ENCODE results near the gene ACVR1C. TPM values are rescaled to one million over a fixed set of nuclear protein-coding genes. Genes with fewer than 3 reads are reported as not detected.
A peak's percentile ranks its signal among the peaks of the same experiment; 100 is the strongest.

Gene ACVR1C
- total RNA-seq, 1 donor from 2014 or later, result 0.17 TPM

DNA sequence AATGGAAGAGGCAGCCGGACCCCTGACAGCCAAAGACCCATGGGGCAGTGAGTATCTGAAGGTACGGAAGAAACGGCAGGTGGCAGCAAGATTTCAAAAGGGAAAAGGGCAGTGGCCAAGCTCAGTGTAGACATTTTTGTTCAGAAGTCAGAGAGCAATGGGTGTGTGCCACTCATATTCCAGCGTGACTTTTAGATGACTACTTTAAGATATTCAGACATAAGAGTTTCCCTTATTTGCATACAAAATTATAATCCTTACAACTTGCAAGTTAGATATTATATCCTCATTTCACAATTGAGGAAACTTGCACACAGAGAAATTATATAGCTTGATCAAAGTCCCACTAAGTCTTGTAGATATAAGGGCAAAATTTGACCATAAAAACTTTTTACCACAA lies 124.0 kb downstream of the ACVR1C start:
- Mint-ChIP-seq H3K27ac (ENCODE audit: unreplicated experiment) (no peak overlapping the region), H3K36me3 (ENCODE audit: low read depth) (peaks cover 8% of the 10 kb centered on the region), H3K4me3 (ENCODE audit: unreplicated experiment) (no peak overlapping the region), H3K27me3 (ENCODE audit: low read depth) (peaks cover 11% of the 10 kb centered on the region), H3K9me3 (ENCODE audit: low read depth) (peaks cover 15% of the 10 kb centered on the region), H3K4me1 (ENCODE audit: low read depth) (no peaks in the 10 kb centered on the region)
- no peak for DNase-seq (ENCODE audit: low spot score)
- TF ChIP-seq, protein P1, sequence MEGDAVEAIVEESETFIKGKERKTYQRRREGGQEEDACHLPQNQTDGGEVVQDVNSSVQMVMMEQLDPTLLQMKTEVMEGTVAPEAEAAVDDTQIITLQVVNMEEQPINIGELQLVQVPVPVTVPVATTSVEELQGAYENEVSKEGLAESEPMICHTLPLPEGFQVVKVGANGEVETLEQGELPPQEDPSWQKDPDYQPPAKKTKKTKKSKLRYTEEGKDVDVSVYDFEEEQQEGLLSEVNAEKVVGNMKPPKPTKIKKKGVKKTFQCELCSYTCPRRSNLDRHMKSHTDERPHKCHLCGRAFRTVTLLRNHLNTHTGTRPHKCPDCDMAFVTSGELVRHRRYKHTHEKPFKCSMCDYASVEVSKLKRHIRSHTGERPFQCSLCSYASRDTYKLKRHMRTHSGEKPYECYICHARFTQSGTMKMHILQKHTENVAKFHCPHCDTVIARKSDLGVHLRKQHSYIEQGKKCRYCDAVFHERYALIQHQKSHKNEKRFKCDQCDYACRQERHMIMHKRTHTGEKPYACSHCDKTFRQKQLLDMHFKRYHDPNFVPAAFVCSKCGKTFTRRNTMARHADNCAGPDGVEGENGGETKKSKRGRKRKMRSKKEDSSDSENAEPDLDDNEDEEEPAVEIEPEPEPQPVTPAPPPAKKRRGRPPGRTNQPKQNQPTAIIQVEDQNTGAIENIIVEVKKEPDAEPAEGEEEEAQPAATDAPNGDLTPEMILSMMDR (IDR thresholded peaks at IDR 0.05), result no peak

- H3K4me3 Mint-ChIP-seq (ENCODE audit: unreplicated experiment), result no peak overlapping the region
- TF ChIP-seq, protein P1 (IDR thresholded peaks at IDR 0.05), result no peak
- peaks cover 3% of the 10 kb centered on the region for H3K36me3 Mint-ChIP-seq (ENCODE audit: low read depth)
- H3K27ac Mint-ChIP-seq (ENCODE audit: unreplicated experiment), result no peak overlapping the region
- H3K4me1 Mint-ChIP-seq (ENCODE audit: low read depth), result peaks cover 4% of the 10 kb centered on the region
- DNase-seq (ENCODE audit: low spot score), result no peak
- peaks cover 8% of the 10 kb centered on the region for H3K9me3 Mint-ChIP-seq (ENCODE audit: low read depth)
- H3K27me3 Mint-ChIP-seq (ENCODE audit: low read depth), result peaks cover under 1% of the 10 kb centered on the region
These were observed 127.6 kb downstream of the ACVR1C start for GRCh38 chr2:157501026-157501425.

DNA sequence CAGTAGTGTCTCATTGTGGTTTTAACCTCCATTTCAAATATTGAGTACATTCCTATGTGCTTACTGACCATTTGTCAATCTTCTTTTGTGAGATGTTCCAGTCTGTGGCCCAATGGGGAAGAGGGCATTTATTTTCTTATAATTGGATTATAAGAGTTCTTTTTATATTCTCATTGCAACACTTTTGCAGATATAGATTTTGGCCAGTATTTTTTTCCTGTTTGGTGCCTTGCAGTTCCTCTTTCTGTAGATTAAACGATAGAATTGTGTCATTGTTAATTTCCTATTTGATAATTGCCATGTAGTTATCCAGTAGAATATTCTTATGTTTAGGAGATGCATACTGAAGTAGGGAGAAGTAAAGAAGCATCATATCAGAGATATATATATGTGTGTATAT lies 128.3 kb downstream of the ACVR1C start:
- peaks cover 2% of the 10 kb centered on the region for H3K9me3 Mint-ChIP-seq (ENCODE audit: low read depth)
- peaks cover 4% of the 10 kb centered on the region for H3K4me1 Mint-ChIP-seq (ENCODE audit: low read depth)
- H3K27ac Mint-ChIP-seq (ENCODE audit: unreplicated experiment), result no peak overlapping the region
- DNase-seq (ENCODE audit: low spot score), result no peak
- H3K36me3 Mint-ChIP-seq (ENCODE audit: low read depth), result peaks cover under 1% of the 10 kb centered on the region
- no peak overlapping the region for H3K4me3 Mint-ChIP-seq (ENCODE audit: unreplicated experiment)
- TF ChIP-seq, protein P1 (IDR thresholded peaks at IDR 0.05), result no peak
- peaks cover 2% of the 10 kb centered on the region for H3K27me3 Mint-ChIP-seq (ENCODE audit: low read depth)

DNA sequence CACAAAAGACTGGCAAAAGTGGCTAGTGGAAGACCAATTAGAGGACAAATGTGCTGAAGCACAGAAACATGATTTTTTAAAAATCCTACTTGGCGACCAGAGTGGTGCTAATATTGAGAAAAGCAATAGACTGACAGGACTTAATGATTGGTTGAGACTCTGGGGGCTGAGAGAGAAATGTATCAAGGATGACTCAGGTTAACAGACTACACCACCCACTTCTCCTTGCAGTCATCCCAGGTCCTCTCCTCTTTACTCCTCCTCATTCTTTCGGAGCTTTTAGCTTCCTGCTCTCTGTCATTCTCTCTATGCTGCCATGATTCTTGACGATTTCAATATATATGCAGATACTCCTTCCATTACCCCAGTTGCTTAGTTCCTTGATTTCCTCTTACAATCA lies 130.2 kb downstream of the ACVR1C start:
- H3K4me3 Mint-ChIP-seq (ENCODE audit: unreplicated experiment), result no peak overlapping the region
- TF ChIP-seq, protein P1 (IDR thresholded peaks at IDR 0.05), result no peak
- no peaks in the 10 kb centered on the region for H3K36me3 Mint-ChIP-seq (ENCODE audit: low read depth)
- H3K4me1 Mint-ChIP-seq (ENCODE audit: low read depth), result peaks cover 4% of the 10 kb centered on the region
- no peaks in the 10 kb centered on the region for H3K9me3 Mint-ChIP-seq (ENCODE audit: low read depth)
- no peak overlapping the region for H3K27ac Mint-ChIP-seq (ENCODE audit: unreplicated experiment)
- H3K27me3 Mint-ChIP-seq (ENCODE audit: low read depth), result peaks cover 2% of the 10 kb centered on the region
- no peak for DNase-seq (ENCODE audit: low spot score)

DNA sequence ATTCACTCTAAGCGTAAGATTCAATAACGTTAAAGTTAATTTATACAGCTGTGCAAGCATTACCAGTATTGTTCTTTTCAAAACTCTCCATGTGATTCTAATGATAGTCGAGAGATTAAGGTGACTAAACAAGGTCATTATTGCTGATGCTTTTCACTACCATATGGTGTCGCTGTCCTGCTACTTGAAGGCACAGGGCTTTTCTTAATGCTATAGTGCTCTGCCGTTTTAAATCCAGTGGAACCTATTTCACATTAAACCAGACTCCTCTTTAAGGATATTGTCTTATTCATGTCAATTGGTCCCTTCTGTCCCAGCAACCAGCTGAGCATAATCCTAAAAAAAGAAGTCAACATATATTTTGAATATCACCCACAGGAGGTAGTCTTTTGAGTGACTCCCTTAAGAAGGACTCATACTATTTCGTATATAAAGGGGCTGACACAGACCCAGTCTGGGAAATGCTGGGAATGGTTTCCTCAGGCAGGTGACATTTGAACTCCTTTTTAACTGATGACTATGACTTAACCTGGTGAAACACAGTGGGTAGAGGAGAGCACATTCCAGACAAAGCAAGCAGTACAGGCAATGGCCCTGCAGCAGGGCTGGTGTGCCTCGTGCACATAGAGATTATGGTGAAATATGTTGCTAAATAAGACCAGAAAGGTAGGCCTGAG lies 130.9 kb downstream of the ACVR1C start:
- Mint-ChIP-seq H3K9me3 (ENCODE audit: low read depth) (no peaks in the 10 kb centered on the region), H3K36me3 (ENCODE audit: low read depth) (no peaks in the 10 kb centered on the region), H3K4me3 (ENCODE audit: unreplicated experiment) (no peak overlapping the region), H3K27me3 (ENCODE audit: low read depth) (peaks cover 7% of the 10 kb centered on the region), H3K4me1 (ENCODE audit: low read depth) (peaks cover 4% of the 10 kb centered on the region), H3K27ac (ENCODE audit: unreplicated experiment) (no peak overlapping the region)
- DNase-seq (ENCODE audit: low spot score), result no peak
- TF ChIP-seq, protein P1 (IDR thresholded peaks at IDR 0.05), result peak; percentile 95
